ENCODE measurements around the gene SV2C.

SV2C gene

DNA sequence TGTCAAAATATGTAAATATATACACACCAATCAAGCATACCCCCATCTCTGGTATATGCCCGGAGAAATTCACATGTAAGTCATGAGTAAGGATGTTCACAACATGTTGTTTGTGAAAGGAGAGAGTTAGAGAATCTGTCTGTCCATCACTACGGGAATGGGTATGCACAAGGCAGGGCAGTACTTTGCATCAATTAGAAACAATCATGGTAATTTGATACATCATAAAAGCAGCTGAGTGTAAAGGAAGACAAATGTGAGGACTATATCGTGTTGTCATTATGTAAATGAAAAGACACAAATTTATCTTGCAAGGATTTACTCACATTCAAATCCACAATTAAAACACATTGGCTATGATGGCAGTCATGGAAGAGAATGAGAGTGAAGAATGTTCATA lies 146.7 kb downstream of the SV2C start:
- TF ChIP-seq, protein P1, sequence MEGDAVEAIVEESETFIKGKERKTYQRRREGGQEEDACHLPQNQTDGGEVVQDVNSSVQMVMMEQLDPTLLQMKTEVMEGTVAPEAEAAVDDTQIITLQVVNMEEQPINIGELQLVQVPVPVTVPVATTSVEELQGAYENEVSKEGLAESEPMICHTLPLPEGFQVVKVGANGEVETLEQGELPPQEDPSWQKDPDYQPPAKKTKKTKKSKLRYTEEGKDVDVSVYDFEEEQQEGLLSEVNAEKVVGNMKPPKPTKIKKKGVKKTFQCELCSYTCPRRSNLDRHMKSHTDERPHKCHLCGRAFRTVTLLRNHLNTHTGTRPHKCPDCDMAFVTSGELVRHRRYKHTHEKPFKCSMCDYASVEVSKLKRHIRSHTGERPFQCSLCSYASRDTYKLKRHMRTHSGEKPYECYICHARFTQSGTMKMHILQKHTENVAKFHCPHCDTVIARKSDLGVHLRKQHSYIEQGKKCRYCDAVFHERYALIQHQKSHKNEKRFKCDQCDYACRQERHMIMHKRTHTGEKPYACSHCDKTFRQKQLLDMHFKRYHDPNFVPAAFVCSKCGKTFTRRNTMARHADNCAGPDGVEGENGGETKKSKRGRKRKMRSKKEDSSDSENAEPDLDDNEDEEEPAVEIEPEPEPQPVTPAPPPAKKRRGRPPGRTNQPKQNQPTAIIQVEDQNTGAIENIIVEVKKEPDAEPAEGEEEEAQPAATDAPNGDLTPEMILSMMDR (IDR thresholded peaks at IDR 0.05) = no peak

DNA sequence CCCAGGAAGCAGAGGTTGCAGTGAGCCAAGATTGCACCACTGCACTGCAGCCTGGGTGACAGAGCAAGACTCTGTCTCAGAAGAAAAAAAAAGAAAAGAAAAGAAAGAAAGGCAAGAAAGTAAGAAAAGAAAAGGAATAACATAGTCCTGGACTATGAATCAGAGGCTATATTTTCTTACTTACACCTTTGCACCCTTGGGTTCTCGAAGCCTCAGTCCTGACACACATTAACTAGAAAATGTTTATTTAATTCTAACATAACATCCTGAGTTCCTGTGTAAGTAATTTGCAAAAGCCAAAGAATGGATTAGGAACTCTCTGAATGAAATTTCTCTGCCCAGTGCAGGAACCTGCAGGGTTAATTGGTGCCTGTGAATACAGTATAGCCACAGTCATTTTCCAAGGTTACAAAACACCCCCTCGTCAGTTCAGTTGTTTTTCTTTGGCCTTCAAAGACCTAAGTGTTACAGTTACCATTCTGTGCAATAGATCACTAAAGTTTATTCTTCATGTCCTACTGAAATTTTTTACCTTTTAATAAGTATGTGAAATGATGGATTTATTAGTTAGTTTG lies 147.6 kb downstream of the SV2C start:
- TF ChIP-seq, protein P1 (IDR thresholded peaks at IDR 0.05) = no peak

DNA sequence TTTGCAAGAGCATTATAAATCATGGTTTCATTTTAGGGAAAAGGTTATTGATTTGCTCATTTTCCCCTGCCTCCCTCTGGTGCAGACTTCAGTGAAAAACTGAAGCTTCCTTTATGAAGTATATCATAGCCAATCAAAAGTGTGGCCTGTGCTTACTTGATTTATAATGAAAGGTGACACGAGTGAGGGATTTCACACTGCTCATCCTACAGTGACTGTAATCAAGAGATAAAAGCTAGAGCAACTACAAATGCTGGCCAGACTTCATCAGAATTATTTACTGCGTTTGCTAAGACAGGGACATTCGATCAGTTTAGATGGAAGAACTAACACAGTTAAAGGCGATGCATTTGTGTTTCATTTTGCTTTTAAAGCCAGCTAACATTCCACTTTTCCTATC lies 151.5 kb downstream of the SV2C start:
- TF ChIP-seq, protein P1 (IDR thresholded peaks at IDR 0.05) = no peak

DNA sequence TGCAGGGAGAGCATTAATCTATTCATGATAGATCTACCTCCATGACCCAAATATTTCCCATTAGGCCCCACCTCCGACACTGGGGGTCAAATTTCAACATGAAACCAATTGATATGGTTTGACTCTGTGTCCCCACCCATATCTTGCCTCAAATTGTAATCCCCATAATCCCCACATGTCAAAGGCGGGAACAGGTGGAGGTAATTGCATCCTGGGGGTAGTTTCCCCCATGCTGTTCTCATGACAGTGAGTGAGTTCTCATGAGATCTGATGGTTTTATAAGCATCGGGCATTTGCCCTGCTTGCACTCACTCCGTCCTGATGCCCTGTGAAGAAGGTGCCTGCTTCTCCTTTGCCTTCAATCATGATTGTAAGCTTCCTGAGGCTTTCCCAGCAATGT lies 153.5 kb downstream of the SV2C start:
- TF ChIP-seq, protein P1 (IDR thresholded peaks at IDR 0.05) = no peak

DNA sequence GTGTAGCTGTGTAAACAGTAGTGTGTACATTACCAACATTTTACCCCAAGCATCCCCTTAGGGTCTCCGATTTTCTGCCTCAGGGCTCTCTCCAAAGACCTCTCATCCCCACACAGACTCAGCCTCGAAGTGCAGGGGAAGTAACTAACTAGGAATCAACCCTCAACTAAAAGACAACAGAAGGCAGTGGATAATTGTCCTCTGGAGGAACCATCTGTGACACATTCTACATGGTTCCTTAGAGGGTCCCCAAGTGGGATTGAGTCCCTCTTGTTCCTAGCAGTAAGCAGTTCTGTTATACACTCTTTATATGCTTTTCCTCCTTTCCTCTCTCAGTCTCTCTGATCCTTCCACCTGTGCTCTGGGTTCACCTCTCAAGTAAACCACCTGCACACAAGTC lies 157.2 kb downstream of the SV2C start:
- TF ChIP-seq, protein P1 (IDR thresholded peaks at IDR 0.05) = no peak

DNA sequence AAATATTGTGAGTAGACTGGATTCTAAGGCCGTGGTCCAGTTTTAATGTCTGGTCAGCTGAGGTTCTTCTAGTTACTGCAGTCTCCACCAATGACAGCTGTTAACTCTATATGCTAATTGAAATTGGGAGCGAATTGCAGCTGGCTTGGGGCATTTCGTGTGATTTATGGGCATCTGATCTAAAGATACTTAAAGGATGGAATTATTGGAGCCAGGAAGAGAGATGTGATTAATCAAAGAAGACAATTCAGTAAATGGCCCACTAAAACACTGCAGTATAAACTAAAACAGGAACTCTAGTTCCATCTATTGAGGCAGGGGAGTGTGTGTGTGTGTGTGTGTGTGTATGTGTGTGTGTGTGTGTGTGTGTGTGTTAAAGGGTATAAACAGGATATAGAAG lies 162.4 kb downstream of the SV2C start:
- TF ChIP-seq, protein P1 (IDR thresholded peaks at IDR 0.05) = no peak

DNA sequence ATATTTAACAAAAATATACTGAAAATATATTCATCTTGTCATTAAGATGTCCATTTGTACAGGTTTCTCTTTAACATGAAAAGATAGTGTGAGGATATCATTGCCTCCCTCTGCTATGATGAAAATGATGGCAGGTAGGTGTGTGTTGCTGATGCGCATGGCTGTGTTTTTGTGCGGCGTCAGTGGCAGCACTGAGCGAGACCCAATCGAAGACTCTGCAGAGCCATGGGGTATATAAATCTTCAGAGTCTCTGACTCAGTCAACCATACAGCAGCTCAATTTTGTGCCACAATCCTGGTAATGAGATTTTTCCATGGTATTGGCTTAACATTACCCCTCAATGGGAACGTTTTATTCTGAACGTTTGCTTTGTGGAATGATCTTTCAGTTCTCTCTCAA lies 166.4 kb downstream of the SV2C start:
- TF ChIP-seq, protein P1 (IDR thresholded peaks at IDR 0.05) = no peak

DNA sequence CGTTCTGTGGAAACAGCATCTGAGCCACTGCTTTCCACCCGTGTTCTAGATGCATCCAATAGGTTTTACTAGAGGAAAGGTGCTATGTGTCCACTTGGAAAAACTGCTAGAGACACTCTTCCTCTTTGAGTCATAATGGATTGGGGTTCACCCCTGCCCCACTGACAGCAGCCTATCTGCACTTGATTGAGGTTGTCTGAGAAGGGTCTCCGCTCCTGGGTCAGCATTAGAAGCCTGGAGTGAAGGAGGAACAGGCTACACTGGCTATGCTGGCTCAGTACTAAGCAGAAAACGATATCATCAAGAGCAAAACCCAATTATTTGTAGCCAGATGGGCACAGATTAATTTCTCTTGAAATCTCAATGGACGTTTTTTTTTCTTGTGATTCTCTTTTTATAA lies 167.3 kb downstream of the SV2C start:
- TF ChIP-seq, protein P1 (IDR thresholded peaks at IDR 0.05) = no peak
